Stimulated activated CD8-positive, alpha-beta memory T cell treated with anti-CD3 and anti-CD28 coated beads, Interleukin-12 subunit alpha, Interleukin-12 subunit beta, amount 100 ng/mL, for 24 hours (primary cell): ENCODE measurements around the gene AZGP1.
"Not testable (repeated sequence)": the region's sequence is repeated elsewhere in the genome, so short reads cannot be mapped to it uniquely, and the experiment has no call there.

ENCODE experiments used
- DNase-seq: peaks from one replicate; pipeline ENCODE4 v3.0.0-alpha.2; 2020; ENCODE audit errors: extremely low read depth

AZGP1 gene

DNA sequence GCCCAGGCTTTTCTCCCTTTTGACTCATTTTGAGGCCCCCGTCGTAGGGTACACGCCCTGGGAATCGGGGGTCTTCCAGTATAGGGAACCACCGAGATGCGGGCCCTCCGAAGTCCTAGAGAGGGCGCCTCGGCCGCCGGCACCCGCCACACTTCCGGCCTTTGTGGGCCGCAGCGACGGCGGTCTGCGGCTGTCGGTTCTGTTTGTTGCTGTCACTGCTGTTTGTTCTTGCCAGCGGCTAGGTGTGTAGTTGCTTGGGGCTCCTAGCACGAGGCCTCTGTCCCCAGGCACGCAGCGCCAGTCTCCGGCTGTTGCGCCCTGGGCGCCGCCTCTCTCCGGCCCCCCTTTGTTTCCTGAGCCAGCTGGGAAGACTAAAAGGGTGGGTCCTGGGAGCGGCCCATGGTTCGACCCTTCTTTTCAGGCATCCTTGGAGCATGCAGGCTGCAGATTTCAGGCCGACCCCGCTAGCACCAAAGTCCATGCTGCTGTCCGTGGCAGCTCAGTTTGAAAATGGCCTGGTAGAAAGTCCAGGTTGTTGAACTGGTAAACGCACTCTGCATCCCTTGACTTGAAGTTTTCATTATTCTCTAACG, 21.8 kb upstream of the AZGP1 start:
- DNase-seq: no peak

DNA sequence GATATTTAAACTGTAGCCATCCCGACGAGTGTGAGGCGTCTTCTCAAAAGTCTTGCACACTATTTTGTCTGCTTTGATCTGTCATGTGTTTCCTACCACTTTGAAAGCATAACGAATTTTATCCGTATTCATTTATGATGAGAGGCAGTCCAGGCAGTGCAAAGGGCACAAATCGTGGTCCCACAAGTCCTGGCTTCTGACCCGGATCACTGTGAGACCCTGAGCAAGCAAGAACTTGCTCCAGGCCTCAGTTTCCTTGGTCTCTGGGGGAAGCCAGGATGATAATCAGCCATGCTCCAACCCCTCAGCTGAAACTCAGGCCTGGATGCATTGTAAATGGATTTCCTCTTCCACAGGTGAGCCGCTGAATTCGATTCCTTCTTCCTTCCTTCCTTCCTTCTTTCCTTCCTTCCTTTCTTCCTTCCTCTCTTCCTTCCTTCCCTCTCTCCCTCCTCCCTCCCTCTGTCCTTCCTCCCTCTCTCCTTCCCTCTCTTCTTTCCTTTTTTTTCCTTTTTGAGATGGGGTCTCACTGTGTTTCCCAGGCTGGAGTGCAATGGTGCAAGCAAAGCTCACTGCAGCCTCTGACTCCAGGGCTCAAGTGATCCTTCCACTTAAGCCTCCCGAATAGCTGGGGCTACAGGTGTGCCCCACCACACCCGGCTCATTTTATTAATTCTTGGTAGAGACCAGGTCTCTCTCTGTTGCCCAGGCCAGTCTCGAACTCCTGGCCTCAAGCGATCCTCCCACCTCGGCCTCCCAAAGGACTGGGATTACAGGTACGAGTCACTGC, 21.1 kb upstream of the AZGP1 start:
- no peak for DNase-seq

- no peak for DNase-seq
These were observed 19.0 kb upstream of the AZGP1 start for GRCh38 chr7:99994819-99995218.

- no peak for DNase-seq
These were observed 16.7 kb upstream of the AZGP1 start for GRCh38 chr7:99992330-99993038.

DNA sequence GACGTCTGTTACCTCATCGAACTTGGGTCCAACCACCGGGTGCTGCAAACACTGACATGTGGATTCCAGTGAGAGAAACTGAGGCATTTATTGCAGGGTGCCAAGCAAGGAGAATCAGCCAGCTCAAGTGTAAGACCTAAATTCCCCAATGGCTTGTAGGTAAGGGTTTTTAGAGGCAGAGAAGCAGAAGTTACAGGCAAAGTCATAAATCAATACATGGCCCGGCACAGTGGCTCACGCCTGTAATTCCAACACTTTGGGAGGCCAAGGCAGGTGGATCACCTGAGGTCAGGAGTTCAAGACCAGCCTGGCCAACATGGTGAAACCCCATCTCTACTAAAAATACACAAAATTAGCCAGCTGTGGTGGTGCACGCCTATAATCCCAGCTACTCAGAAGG, 15.7 kb upstream of the AZGP1 start:
- not testable (repeated sequence) for DNase-seq

GRCh38 chr7:99990460-99990852, 14.6 kb upstream of the AZGP1 start:
- no peak for DNase-seq

GRCh38 chr7:99987846-99988245, 12.0 kb upstream of the AZGP1 start:
- DNase-seq: no peak

DNA sequence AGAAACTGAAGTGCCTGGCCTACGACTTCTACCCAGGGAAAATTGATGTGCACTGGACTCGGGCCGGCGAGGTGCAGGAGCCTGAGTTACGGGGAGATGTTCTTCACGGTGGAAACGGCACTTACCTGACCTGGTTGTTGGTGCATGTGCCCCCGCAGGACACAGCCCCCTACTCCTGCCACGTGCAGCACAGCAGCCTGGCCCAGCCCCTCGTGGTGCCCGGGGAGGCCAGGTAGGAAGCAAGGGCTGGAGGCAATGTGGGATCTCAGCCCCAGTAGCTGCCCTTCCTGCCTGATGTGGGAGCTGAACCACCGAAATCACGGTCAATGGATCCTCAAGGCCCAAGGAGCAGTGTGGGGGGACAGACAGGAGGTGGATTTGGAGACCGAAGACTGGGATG, 11.5 kb upstream of the AZGP1 start:
- not testable (repeated sequence) for DNase-seq

DNA sequence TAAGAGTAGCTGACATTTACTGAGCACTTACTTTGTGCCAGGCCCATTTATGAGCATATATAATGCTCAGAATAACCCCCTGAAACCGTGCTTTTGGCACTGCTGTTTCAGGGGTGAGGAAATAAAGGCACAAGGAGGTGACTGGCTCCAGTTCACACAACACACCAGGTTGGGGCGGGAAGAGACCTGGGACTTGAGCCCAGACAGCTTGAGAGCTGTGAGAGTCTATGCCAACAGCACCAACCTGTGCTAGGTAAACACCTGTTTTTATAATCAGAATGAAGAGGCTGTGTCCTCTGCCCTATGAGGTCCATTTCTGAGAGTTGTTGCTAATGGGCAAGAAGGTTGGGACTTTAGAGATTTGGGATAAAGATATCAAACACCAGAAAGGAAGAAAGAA, 8.8 kb upstream of the AZGP1 start:
- no peak for DNase-seq

DNA sequence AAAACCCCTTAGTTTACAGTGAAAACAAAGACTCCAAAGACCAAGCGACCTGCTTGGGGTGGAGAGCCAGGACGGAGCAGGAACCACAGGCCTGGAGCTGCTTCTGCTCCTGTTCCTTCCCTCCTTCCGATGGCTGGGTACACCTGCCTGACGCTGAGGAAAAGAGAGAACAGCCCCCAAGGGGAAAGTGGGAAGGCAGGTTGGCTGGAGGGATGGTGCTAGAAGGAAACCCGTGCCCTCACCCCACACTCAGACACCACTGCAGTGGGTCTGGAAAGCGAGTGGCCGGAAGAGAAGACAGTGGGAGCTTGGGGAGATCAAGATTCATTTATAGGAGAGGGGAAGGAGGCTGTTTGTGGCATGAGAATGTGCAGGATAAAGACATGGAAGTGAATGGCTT, 5.2 kb upstream of the AZGP1 start:
- not testable (repeated sequence) for DNase-seq

DNA sequence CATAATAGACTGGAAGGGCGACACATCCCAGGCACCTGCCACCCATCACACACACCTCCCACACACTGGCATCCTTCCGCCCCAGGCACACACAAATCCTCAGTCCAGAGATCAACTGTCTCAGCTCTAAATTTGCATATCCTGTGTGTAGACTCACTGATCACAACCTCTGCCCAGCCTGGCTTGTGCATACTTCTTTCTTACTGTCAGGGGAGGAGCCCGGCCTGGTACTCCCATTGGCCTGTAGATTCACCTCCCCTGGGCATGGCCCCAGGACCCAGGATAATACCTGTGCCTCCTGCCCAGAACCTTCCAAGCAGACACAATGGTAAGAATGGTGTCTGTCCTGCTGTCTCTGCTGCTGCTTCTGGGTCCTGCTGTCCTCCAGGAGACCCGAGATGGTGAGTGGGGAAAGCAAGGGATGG, 4.6 kb upstream of the AZGP1 start:
- not testable (repeated sequence) for DNase-seq

- peak; percentile 21 for DNase-seq
These were observed 4.0 kb upstream of the AZGP1 start for GRCh38 chr7:99979814-99980225.

GRCh38 chr7:99976626-99977025, 795 bp upstream of the AZGP1 start:
- DNase-seq: no peak

DNA sequence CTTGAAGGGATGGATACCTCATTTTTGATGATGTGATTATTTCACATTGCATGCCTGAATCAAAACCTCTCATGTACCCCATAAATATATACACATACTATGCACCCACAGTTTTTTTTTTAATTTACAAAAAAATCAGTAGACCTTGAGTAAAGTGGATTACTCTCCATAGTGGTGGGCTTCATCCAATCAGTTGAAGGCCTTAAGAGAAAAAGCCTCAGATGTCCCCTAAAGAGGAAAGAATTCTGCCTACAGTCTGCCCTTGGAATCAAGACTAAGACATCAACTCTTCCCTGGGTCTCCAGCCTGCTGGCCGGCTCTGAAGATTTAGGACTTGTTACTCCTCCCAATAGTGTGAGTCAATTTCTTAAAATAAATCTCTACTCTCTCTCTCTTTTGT, 1.1 kb downstream of the AZGP1 start:
- no peak for DNase-seq

DNA sequence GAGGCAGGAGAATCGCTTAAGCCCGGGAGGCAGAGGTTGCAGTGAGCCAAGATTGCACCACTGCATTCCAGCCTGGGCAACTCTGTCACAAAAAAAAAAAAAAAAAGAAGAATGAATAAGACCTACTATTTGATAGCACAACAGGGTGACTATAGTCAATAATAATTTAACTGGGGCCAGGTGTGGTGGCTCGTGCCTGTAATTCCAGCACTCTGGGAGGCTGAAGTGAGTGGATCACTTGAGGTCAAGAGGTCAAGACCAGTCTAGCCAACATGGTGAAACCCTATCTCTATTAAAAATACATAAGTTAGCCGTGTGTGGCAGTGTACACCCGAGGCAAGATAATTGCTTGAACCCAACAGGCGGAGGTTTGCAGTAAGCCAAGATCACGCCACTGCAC, 2.0 kb downstream of the AZGP1 start:
- DNase-seq: not testable (repeated sequence)

- DNase-seq: no peak
These were observed 4.6 kb downstream of the AZGP1 start for GRCh38 chr7:99971242-99971641.

- DNase-seq: not testable (repeated sequence)
These were observed 6.0 kb downstream of the AZGP1 start for GRCh38 chr7:99969813-99970212.

GRCh38 chr7:99969298-99969697, 6.5 kb downstream of the AZGP1 start:
- no peak for DNase-seq

DNA sequence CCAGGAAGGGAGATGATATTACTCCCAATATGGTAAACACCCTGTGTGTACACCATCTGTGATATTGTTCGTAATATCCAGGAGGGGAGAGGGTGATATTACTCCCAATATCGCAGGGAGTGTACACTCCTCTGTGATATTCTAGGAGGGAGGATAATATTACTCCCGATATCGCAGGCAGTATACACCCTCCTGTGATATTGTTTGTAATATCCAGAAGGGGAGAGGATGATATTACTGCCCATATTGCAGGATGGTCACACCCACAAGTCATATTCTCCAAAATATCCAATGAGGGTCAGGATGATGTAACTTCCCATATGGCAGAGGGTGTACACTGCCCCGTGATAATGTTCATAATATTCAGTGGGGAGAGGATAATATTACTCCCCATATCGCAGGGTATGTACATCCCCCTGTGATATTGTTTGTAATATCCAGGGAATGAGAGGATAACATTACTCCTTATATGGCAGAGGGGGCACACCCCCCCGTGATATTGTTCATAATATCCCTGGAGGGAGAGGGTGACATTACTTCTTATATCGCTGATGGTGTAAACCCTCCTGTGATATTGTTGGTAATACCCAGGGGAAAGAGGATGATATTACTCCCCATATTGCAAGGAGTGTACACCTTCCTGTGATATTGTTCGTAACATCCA, 17.1 kb downstream of the AZGP1 start:
- DNase-seq: no peak

GRCh38 chr7:99955247-99955646, 20.6 kb downstream of the AZGP1 start:
- DNase-seq: no peak

- not testable (repeated sequence) for DNase-seq
These were observed 21.2 kb downstream of the AZGP1 start for GRCh38 chr7:99954643-99955042.

- no peak for DNase-seq
These were observed 22.2 kb downstream of the AZGP1 start for GRCh38 chr7:99953649-99954048.
